NCI-H524 treated with DMSO at 0.1 percent for 48 hours (cell line): Measurements from ENCODE around the gene SHKBP1.
"Not testable (repeated sequence)": the region's sequence is repeated elsewhere in the genome, so short reads cannot be mapped to it uniquely, and the experiment has no call there.

Experiments used
- DNase-seq: peaks from one replicate; lab custom pipeline; 2025; lab: John Stamatoyannopoulos, UW

The SHKBP1 gene

DNA sequence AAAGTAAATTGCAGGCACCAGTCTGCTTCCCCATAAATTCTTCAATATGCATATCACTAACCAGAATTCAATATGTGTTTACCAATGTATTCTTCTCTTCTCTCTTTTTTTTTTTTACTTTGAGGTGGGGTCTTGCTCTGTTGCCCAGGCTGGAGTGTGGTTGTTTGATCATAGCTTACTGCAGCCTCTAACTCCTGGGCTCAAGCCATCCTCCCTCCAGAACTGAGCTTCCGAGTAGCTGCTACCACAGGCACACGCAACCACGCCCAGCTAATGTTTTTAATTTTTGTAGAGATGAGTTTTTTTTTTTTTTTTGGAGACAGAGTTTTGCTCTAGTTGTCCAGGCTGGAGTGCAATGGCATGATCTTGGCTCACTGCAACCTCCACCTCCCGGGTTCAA, 41.3 kb downstream of the SHKBP1 start:
- no peak for DNase-seq

DNA sequence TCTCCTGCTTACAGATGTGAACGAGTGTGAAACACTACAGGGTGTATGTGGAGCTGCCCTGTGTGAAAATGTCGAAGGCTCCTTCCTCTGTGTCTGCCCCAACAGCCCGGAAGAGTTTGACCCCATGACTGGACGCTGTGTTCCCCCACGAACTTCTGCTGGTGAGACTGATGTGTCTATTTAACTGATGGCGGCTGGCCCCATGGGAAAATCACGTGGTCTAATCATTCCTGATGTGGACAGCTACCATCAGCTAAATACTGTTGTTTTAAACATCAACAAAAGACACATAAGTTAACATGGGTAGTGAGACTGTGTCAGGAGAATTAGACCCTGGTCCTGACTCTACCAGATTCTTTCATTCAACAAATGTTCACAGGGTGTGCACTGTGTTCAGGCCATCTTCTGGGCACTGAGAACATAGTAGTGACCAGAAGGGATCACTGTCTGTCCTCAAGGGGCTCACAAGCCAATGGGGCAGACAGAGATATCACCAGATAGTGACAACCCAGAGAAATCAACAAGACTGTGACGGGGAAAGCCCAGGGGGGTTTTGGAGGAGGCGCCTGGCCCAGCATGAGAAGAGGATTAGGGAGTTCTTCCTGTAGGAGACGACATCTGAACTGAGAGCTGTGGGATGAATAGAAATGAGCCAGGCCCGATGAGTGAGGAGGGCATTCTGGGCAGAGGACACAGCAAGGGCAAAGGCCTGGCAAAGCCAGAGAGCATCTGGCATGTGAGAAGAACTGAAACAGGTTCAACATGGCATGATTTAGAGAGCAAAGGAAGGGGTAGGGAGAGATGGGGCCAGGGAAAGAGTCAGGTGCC, 42.9 kb downstream of the SHKBP1 start:
- no peak for DNase-seq

DNA sequence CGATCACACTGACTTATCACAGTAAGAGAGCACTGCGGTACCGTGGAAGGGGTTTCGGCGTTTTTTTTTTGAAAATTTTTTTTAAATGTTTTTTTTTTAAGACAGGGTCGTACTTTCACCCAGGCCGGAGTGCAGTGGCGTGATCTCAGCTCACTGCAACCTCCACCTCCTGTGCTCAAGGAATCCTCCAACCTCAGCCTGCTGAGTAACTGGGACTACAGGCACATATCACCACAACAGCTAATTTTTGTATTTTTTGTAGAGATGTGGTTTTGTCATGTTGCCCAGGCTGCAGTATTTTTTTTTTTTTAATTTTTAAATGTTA, 43.5 kb downstream of the SHKBP1 start:
- DNase-seq = no peak

DNA sequence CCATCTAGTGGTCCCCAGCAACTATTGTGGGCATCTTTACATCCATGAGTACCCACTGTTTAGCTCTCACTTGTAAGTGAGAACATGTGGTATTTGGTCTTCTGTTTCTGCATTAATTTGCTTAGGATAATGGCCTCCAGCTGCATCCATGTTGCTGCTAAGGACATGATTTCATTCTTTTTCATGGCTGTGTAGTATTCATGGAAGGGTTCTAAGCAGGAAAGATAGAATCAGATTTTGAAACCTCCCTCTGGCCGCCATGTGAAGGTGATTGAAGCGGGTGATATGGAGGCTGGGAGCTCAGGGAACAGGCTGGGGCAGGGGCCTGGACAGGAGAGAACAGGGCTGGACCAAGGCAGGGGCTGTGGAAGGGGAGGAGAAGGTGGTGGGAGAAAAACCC, 44.6 kb downstream of the SHKBP1 start:
- DNase-seq = no peak

DNA sequence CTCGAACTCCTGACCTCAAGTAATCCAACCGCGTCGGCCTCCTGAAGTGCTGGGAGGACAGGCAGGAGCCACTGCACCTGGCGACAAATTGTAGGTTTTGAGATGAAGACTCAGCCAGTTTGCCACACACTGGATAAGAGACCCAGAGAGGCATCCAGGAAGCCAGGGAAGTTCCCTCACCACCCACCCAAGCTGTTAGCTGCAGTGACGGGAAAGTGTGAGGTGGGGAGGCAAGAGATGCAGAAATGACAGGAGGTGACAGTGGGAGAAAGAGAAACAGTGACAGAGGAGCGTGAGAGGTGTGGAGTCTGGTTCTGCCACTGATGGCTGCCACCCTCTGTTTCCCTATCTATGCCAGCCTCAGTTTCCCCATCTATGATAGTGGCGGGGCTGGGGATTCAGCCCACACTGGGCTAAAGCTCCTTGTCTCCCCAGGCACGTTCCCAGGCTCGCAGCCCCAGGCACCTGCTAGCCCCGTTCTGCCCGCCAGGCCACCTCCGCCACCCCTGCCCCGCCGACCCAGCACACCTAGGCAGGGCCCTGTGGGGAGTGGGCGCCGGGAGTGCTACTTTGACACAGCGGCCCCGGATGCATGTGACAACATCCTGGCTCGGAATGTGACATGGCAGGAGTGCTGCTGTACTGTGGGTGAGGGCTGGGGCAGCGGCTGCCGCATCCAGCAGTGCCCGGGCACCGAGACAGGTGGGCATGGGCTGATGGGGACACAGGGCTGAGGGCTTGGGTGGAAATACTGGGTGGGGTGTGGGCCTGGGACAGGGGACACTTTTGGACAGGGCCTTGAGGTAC, 45.5 kb downstream of the SHKBP1 start:
- DNase-seq = no peak

DNA sequence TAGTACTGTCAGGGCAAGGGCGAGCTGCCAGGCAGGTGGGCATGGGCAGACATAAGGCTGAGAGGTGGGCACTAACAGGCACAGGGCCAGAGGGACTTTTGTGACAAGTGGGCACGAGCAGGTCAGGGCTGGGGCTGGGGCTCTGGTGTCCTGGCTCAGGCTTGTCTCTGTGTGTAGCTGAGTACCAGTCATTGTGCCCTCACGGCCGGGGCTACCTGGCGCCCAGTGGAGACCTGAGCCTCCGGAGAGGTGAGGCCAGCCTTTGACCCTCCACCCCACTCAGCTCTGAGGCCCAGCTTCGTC, 46.1 kb downstream of the SHKBP1 start:
- no peak for DNase-seq

DNA sequence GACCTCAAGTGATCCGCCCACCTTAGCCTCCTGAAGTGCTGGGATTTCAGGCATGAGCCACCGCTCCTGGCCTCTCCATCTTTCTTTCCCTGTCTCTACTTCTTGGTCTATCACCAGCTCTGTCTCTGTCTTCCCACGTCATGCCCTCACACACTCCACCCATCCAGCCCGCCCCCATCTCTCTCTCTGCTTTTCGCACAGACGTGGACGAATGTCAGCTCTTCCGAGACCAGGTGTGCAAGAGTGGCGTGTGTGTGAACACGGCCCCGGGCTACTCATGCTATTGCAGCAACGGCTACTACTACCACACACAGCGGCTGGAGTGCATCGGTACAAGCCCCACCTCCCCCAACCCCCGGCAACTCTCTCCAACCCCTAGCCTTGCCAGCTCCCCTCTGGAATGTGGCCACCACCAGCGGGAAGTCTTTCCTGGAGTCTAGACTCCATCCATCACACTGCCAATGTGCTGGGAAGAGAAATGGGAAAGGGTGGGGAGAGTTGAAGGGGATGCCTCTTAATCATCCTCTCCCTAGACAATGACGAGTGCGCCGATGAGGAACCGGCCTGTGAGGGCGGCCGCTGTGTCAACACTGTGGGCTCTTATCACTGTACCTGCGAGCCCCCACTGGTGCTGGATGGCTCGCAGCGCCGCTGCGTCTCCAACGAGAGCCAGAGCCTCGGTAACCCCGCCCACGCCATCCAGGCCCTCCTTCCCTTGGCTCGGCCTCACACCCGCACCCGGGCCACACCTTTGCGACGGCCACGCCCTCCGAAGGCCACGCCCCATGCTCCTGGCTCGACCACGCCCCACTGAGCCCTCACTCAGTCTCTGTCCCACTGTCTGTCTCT, 47.0 kb downstream of the SHKBP1 start:
- DNase-seq = no peak

DNA sequence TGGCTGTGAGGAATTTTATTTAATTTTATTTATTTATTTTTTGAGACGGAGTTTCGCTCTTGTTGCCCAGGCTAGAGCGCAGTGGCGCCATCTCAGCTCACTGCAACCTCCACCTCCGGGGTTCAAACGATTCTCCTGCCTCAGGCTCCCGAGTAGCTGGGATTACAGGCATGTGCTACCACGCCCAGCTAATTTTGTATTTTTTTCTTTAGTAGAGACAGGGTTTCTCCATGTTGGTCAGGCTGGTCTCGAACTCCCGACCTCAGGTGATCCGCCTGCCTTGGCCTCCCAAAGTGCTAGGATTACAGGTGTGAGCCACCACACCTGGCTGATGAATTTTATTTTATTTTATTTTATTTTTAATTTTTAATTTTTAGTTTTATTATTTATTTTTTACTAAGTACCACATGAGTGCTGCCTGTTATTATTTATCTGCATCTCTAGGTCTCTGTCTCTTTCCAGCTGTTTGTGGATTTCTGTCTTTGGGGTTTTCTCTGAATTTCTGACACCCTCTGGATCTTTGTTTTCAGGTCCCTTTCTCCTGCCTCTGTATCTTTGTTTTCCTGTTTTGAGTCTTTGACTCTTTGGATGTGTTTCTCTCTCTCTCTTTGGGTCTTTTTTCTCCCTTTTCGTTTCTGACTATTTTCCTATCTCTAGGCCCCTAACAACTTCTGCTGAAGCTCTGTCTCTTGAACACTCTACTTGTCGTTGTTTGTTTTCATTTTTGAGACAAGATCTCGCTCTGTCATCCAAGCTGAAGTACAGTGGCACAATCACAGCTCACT, 47.9 kb downstream of the SHKBP1 start:
- DNase-seq = not testable (repeated sequence)

DNA sequence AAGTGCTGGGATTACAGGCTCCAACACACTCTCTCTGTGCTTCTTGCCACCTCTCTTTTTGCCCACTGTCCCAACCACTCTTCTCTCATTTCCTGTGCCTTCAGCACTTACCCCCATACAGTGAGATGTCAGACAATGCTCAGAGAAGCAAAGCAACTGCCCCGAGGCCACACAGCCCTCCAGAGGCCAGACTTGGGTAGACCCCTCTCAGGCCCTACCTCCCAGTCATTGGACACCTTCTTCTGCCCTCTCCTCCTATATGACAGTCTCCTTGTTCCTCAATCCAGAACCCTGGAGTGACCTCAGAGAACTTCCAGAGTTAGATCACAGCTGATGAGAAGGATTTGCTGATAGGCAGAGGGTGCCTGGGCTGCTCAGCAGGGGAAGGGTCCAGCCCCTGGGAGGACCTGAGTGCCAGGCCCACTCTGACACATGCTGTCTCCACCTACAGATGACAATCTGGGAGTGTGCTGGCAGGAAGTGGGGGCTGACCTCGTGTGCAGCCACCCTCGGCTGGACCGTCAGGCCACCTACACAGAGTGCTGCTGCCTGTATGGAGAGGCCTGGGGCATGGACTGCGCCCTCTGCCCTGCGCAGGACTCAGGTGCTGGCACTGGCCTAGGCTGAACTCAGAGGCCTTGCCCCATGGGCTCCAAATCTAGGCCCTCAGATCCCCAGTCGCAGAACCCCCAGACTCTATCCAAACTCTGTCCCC, 48.9 kb downstream of the SHKBP1 start:
- no peak for DNase-seq

DNA sequence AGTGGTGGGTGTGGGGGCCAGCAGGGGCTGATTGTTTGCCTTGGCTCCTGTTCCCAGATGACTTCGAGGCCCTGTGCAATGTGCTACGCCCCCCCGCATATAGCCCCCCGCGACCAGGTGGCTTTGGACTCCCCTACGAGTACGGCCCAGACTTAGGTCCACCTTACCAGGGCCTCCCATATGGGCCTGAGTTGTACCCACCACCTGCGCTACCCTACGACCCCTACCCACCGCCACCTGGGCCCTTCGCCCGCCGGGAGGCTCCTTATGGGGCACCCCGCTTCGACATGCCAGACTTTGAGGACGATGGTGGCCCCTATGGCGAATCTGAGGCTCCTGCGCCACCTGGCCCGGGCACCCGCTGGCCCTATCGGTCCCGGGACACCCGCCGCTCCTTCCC, 50.2 kb downstream of the SHKBP1 start:
- DNase-seq = no peak

DNA sequence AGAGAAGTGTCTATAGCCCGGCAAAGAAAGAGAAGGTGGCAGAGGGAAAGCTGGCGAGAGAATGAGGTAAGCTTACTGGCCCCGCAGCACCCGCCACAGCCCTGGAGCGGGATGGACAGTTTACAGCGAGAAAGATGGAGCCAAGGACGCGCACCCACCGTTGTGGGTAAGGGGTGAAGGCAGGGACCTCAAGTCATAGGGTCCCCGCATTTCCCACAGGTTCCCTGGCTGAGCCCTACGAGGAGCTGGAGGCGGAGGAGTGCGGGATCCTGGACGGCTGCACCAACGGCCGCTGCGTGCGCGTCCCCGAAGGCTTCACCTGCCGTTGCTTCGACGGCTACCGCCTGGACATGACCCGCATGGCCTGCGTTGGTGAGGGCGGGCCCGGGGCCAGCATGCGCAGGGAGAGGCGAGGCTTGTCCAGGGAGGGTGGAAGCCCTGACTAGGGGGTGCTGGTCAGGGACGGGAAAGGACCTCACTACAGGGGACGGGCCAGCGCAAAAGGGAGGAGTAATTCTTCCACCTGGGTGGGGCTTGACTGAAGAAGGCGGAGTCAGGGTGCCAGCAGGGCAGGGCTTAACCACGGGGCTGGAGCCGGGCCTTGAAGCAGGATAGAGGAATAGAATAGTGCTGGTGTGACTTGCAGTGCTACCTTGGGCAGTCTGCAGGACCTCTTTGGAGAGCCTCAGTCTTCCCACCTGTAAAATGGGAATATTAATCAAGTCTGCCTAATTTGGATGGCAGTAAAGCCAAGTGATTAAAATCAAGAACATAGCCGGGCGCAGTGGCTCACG, 51.0 kb downstream of the SHKBP1 start:
- DNase-seq = no peak

DNA sequence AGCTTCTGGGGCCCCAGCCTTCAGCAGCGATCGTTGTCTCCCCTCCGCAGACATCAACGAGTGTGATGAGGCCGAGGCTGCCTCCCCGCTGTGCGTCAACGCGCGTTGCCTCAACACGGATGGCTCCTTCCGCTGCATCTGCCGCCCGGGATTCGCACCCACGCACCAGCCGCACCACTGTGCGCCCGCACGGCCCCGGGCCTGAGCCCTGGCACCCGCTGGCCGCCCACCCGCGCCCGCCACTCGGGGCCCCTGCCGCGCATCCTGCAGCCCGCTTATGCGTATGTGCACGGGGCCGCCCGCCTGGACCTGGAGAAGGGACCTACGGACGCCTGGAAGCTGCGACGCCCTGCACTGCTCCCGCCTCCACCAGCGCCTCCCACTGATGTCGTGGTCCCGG, 52.7 kb downstream of the SHKBP1 start:
- DNase-seq = no peak

DNA sequence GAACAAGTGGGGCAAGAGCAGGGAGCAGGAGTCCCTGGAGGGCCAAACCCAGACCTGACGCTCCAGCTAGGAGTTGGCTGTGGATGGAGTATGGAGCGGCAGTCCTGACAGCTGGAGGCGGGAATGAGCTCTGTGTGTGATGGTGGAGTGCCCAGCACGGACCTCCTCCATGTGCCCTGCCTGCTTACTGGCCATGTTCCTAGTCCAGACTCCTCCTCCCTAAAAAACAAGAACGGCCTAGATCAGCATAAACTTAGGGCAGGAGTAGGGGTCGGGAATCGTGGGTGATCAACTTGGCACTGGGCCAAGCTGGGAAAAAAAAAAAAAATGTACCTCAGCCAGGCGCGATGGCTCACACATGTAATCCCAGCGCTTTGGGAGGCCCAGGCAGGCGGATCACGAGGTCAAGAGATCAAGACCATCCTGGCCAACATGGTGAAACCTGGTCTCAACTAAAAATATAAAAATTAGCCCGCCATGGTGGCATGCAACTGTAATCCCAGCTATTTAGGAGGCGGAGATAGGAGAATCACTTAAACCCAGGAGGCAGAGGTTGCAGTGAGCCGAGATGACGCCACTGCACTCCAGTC, 54.0 kb downstream of the SHKBP1 start:
- DNase-seq = no peak

DNA sequence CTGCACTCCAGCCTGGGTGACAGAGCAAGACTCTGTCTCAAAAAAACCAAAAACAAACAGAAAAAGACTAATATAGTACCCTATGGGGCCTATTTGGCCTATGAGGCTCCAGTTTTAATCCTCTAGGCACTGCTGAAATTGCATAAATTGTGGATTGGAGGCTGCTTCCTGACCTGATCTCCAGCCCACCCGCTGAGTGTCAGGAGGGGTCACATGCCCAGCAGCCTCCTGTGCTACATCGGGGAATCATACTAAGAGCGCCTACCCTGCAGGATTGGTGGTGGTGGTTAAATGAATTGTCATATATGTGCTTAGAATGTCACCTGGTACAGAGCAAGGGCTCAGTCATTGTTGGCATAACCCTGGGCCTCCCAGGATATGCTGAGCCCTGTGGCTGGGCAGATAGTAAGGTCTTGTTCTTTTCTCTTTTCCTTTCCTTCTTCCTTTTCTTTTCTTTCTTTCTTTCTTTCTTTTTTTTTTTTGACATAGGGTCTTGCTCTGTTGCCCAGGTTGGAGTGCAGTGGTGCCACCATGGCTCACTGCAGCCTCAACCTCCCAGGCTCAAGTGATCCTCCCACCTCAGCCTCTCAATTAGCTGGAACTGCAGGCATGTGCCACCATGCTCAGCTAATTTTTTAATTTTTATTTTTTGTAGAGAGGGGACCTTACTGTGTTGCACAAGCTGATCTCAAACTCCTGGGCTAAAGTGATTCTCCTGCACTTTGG, 55.8 kb downstream of the SHKBP1 start:
- DNase-seq = no peak

DNA sequence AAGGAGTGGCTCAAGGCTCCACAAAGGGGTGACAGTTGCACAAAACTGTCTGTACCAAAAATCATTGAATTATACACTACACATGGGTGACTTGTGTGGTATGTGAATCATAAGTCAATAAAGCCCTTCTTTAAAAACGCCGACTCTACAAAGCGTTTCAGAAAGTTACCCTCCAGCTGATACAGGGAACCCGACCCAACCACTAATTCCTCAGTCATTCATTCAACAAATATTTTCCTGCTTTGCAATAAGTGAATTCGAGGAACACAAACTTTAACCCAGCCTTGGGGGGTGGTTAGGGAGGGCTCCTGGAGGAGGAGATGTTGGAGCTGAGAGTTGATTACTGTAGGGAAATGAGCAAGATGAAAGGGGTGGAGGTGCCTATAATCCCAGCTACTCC, 56.5 kb downstream of the SHKBP1 start:
- DNase-seq = no peak

DNA sequence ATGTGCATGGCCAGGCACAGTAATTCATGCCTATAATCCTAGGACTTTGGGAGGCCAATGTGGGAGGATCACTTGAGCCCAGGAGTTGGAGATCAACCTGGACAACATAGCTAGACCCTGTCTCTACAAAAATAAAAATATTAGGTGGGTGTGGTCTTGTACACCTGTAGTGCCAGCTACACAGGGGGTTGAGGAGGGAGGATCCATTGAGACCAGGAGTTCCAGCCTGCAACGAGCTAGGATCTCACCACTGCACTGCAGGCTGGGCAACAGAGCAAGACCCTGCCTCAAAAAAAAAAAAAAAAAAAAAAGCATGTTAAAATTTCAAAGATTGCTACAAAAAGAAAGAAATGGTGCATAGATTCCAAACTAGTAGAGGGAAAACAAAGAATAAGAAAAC, 61.7 kb downstream of the SHKBP1 start:
- no peak for DNase-seq

DNA sequence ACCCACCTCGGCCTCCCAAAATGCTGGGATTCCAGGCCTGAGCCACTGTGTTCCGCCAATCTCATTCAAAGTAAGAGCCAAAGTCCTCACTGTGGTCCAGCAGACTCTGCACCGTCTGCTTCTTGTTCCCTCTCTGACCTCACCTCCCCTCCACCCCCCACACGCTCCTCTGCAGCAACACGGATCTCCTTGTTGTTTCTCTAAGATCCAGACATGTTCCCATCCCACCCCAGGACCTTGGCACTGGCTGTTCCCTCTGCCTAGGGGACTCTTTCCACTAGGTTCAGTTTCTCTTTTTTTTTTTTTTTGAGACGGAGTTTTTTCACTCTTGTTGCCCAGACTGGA, 62.9 kb downstream of the SHKBP1 start:
- no peak for DNase-seq

DNA sequence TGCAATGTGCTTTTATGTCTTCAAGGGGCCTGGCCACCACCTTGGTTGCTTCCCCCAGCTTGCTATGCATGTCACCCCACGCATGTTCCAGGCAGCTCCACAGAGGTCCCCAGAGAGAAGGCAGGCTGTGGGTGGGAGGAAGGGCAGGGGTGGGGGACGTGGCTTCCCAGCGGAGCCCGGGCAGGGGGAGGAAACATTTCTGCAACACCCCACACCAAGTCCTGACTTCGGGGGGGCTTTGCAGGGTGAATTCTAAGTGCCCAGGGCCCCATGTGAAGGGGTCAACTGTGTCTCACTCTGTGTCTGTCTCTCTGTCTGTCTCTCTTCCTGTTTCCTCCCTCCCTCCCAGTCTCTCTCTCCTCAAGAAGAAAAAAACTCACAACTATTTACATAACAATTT, 64.1 kb downstream of the SHKBP1 start:
- DNase-seq = no peak
